GM19467 (cell line): ENCODE measurements around the gene ANKHD1.
"Not testable (repeated sequence)": the region's sequence is repeated elsewhere in the genome, so short reads cannot be mapped to it uniquely, and the experiment has no call there.

ENCODE experiments used
- ATAC-seq: cut with Tn5 transposase; IDR thresholded peaks from one replicate; pipeline ENCODE4 v1.9.1; 2021; ENCODE audit warnings: mild to moderate bottlenecking, moderate library complexity; ENCODE audit not compliant: unreplicated experiment

The ANKHD1 gene

GRCh38 chr5:140576776-140577201, 175.2 kb downstream of the ANKHD1 start:
- no peak for ATAC-seq

GRCh38 chr5:140579188-140579747, 177.6 kb downstream of the ANKHD1 start:
- ATAC-seq = not testable (repeated sequence)

- no peak for ATAC-seq
These were observed 185.9 kb downstream of the ANKHD1 start for GRCh38 chr5:140587495-140587894.

GRCh38 chr5:140588311-140589070, 186.9 kb downstream of the ANKHD1 start:
- no peak for ATAC-seq
